Measurements from ENCODE around the gene ABL1. TPM values are rescaled to one million over a fixed set of nuclear protein-coding genes. Genes with fewer than 3 reads are reported as not detected.

Gene ABL1
- total RNA-seq, 1 donor from 2014 or later: 113 TPM

- H3K9ac ChIP-seq (ENCODE audit: low read length): peak overlapping the region; percentile 53
- H3K9me3 ChIP-seq (ENCODE audit: insufficient read depth, low read depth, low read length): no peaks in the 10 kb centered on the region
- peaks cover 7% of the 10 kb centered on the region for H3K4me1 Mint-ChIP-seq (ENCODE audit: low read depth, unreplicated experiment)
- no peaks in the 10 kb centered on the region for H3K36me3 Mint-ChIP-seq (ENCODE audit: low read depth, unreplicated experiment)
- FAIRE-seq (no peak), DNase-seq (ENCODE audit: low read depth) (peak; percentile 70)
- H3K36me3 ChIP-seq (ENCODE audit: insufficient read depth, low read length): no peaks in the 10 kb centered on the region
- no peak overlapping the region for H3K4me3 Mint-ChIP-seq (ENCODE audit: unreplicated experiment)
- H3K9me3 Mint-ChIP-seq (ENCODE audit: unreplicated experiment): no peaks in the 10 kb centered on the region
- peak overlapping the region; percentile 77 for H3K4me2 ChIP-seq (ENCODE audit: low read length)
- H3K27ac ChIP-seq (ENCODE audit: low read depth, low read length): peak overlapping the region; percentile 61
- H3K4me1 ChIP-seq (ENCODE audit: insufficient read depth, low read length): peaks cover 38% of the 10 kb centered on the region
- H3K27ac Mint-ChIP-seq (ENCODE audit: unreplicated experiment): peak overlapping the region; percentile 62
- H2AFZ ChIP-seq (ENCODE audit: low read depth, low read length): no peak overlapping the region
- peaks cover 28% of the 10 kb centered on the region for H3K27me3 Mint-ChIP-seq (ENCODE audit: low read depth, unreplicated experiment)
- no peak for TF ChIP-seq EZH2 (IDR thresholded peaks at IDR 0.05; ENCODE audit: insufficient read depth, low read length)
- no peak for TF ChIP-seq CTCF (IDR thresholded peaks at IDR 0.05; ENCODE audit: insufficient read depth, low read depth, low read length)
- no peaks in the 10 kb centered on the region for H3K79me2 ChIP-seq (ENCODE audit: insufficient read depth, low read length)
- peak overlapping the region; percentile 15 for H3K4me3 ChIP-seq (ENCODE audit: insufficient read depth, low read depth, low read length)
- H4K20me1 ChIP-seq (ENCODE audit: insufficient read depth, low read length): no peaks in the 10 kb centered on the region
- no peaks in the 10 kb centered on the region for H3K27me3 ChIP-seq (ENCODE audit: insufficient read depth, low read length)
Observed at GRCh38 chr9:130927995-130928900, 93.2 kb downstream of the ABL1 start.

- H3K27ac ChIP-seq (ENCODE audit: low read depth, low read length): no peak overlapping the region
- no peak overlapping the region for H3K4me3 ChIP-seq (ENCODE audit: insufficient read depth, low read depth, low read length)
- no peak for FAIRE-seq
- H3K4me1 ChIP-seq (ENCODE audit: insufficient read depth, low read length): peaks cover 44% of the 10 kb centered on the region
- no peak for DNase-seq (ENCODE audit: low read depth)
- no peaks in the 10 kb centered on the region for H3K27me3 ChIP-seq (ENCODE audit: insufficient read depth, low read length)
- H4K20me1 ChIP-seq (ENCODE audit: insufficient read depth, low read length): no peaks in the 10 kb centered on the region
- H3K4me2 ChIP-seq (ENCODE audit: low read length): no peak overlapping the region
- Mint-ChIP-seq H3K9me3 (ENCODE audit: unreplicated experiment) (no peaks in the 10 kb centered on the region), H3K27me3 (ENCODE audit: low read depth, unreplicated experiment) (peaks cover 30% of the 10 kb centered on the region), H3K36me3 (ENCODE audit: low read depth, unreplicated experiment) (no peaks in the 10 kb centered on the region), H3K27ac (ENCODE audit: unreplicated experiment) (no peak overlapping the region), H3K4me3 (ENCODE audit: unreplicated experiment) (no peak overlapping the region), H3K4me1 (ENCODE audit: low read depth, unreplicated experiment) (peaks cover 7% of the 10 kb centered on the region)
- H3K36me3 ChIP-seq (ENCODE audit: insufficient read depth, low read length): no peaks in the 10 kb centered on the region
- H3K79me2 ChIP-seq (ENCODE audit: insufficient read depth, low read length): no peaks in the 10 kb centered on the region
- H3K9me3 ChIP-seq (ENCODE audit: insufficient read depth, low read depth, low read length): no peaks in the 10 kb centered on the region
- no peak overlapping the region for H2AFZ ChIP-seq (ENCODE audit: low read depth, low read length)
- no peak for TF ChIP-seq CTCF (IDR thresholded peaks at IDR 0.05; ENCODE audit: insufficient read depth, low read depth, low read length)
- TF ChIP-seq EZH2 (IDR thresholded peaks at IDR 0.05; ENCODE audit: insufficient read depth, low read length): no peak
- no peak overlapping the region for H3K9ac ChIP-seq (ENCODE audit: low read length)
Observed at GRCh38 chr9:130929571-130930038, 94.6 kb downstream of the ABL1 start.

All from astrocyte (in vitro differentiated cells and primary cell).